GM18951 (cell line): ENCODE data around the gene UNC45A.
A peak's percentile ranks its signal among the peaks of the same experiment; 100 is the strongest.

Experiments used
- POLR2A ChIP-seq: IDR thresholded peaks from 4 replicates; pipeline ENCODE4 v1.6.1; 2011; ENCODE audit warnings: mild to moderate bottlenecking; ENCODE audit not compliant: insufficient read length, insufficient read depth; ENCODE audit errors: extremely low read depth
- in situ Hi-C: fragments of 300-500 bp; cut with MboI; formaldehyde crosslinking; loops from one replicate; pipeline ENCODE4 v1.12.0; 2022; ENCODE audit warnings: low sequenced_read_pairs, mixed read lengths, inconsistent platforms; ENCODE audit not compliant: unreplicated experiment

UNC45A gene

DNA sequence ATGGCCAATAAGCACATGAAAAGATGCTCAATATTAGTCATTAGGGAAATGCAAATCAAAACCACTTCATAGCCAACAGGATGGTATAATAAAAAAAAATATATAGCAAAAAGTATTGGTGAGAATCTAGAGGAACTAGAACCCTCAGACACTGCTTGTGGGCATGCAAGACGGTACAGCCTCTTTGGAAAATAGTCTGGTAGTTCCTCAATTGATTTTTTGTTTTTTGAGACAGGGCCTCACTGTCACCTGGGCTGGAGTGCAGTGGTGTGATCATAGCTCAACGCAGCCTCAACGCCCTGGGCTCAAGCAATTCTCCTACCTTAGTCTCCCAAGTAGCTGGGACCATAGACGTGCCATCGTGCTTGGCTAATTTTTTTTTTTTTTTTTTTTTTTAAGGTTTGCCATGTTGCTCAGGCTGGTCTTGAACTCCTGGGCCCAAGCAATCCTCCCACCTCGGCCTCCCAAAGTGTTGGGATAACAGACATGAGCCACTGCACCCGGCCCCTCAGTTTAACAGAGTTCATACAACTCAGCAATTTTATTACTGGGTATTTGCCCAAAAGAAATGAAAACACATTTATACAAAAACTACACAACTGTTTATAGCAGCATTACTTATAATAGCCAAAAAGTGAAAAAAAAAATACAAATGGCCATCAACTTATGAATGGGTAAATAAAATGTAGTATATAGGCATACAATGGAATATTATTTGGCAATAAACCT lies 54.1 kb downstream of the UNC45A start:
- TF ChIP-seq POLR2A: no peak
- in situ Hi-C loops: no loop called here

DNA sequence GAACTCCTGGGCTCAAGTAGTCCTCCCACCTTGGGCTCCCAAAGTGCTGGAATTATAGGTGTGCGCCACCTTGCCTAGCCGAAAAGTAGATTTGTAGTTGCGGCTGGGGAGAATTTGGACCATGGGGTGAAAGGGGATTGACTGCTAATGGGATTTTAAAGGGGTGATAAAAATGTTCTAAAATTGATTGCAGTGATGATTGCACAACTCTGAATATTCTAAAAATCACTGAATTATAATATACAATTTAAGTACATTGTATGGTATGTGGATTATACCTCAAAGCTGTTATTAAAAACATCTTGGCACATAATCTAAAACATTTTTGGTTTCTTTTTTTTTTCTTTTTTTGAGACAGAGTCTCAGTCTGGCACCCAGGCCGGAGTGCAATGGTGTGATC lies 55.4 kb downstream of the UNC45A start:
- in situ Hi-C loops: no loop called here
- TF ChIP-seq POLR2A: no peak

DNA sequence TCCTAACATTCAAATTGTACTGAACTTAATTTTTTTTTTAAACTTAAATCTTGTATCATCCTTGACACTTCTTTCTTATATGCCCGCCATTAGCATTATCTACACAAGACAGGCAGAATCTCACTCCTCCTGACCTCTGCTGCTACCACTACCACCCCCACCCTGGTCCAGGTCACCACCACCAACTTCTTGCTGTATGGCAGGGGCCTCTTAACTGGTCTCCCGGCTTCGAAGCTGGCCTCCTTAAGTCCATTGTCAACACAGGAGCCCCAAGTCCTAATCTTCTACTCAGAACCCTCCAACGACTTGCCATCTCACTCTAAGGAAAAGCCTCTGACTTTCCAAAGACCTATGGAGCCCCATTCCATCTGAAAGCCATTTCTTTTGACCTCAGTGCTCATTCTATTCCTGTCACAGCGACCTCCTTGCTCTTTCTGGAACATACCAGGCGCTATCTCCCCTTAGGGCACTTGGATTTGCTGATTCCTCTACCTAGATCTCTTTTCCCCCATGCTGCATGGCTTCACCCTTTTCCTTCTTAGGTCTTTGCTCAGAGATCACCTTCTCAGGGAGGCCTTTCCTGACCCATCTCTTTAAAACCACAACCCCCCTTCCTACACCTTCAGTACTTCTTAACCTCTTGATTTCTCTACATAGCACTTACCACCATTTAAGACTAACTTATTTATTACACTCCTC lies 56.7 kb downstream of the UNC45A start:
- in situ Hi-C loops: no loop called here
- no peak for TF ChIP-seq POLR2A

DNA sequence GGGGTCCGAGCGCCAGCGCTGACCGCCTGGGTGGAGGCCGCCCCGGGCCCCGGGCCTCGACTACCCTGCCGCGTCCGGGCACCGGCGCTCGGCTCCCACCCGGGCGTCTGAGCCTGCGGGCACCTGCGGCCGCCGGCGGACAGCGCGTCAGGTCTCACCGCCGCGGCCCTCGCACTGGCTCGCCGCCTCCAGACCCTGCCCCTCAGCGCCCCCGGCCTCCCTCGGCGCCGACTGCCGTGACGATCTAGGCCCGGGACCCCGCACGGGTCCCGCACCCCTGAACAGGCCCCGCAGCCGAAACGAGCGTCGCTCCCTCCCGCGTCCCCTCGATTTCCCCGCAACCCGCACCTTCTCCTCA lies 59.0 kb downstream of the UNC45A start:
- in situ Hi-C loops: no loop called here
- no peak for TF ChIP-seq POLR2A

DNA sequence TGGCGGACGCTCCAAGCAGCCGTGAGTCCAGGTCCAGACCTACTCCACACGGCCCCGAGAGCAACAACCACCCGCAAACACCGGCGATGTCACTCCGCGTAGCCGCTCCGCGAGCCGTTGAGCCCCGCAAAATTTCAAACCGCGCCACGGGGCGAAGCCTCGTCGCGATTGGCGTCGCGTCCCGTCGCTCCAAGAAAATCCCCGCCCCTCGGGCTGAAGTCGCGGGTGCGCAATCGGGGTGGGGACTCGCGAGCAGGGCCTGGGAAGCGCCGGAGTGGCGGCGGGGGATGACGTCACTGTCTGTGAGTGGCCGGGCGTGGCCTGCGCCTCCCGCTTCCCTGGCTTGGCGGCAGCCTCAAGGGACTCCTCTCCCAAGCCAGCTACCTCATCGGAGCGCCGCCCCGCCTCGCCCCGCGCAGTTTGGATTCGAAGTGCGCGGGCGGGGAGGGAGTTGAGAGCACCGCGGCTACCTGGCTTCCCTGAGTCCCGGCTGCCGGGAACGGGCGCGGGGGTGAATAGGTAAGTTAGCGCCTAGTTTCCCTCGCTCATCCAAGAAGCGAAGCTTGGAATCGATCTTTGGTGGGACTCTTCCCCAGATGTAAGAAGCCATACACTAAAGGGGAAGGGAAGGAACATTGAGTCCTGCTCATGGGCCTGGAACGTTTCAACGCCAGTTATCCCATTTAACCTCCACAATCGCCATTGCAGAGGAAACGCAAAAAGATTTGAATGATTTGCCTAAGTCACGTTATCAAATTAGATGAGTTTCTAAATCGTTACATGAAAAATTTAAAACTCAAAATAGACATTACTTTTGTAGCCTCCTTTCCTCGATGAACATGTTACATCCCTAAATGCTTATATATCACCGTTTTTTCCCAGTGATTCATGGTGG lies 59.6 kb downstream of the UNC45A start, which contains the start of gene PRC1:
PRC1 (minus strand) TSS at position 119 of the 895 bp plus-strand sequence; CDS start at position 1, 118 bp downstream.
- in situ Hi-C loops: no loop called here

DNA sequence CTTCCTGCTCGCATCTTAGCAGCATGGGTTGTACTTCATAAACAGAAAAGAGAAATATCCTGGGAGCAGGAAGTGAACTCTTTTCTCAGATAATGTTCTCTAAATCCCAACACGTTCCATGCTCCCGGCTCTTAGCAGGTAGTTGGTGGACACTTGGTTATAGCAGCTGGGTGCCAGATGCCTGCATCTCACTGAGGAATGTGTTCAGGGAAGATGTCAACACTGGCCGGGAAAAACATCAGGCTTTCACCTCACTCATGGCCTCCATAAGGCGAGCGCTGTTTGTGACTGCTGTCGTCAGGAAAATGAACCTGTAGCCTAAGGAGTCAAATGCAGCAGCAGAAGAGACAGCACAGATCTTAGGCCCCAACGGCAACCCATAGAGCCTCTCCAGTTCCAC lies 63.7 kb downstream of the UNC45A start:
- in situ Hi-C loops: no loop called here
- no peak for TF ChIP-seq POLR2A

More for the DNA sequence above, 59.6 kb downstream of the UNC45A start, which contains the start of gene PRC1:
- TF ChIP-seq POLR2A: peak; percentile 85

DNA sequence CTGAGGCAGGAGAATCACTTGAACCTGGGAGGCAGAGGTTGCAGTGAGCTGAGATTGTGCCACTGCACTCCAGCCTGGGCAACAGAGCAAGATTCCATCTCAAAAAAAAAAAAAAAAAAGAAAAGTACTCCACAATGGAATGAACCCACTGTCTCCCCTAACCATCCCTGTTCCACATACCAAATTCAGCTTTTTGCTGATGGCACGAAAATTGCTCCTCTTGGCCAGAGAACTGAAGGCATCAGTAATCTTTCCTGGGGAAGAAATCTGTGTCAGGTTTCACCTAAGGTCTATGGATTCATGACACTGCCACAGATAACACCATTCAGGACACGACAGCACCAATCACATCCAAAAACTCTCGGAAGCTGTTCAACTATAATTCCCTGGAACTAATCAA lies 66.1 kb downstream of the UNC45A start:
- in situ Hi-C loops: no loop called here
- TF ChIP-seq POLR2A: no peak
